K562 (cell line): Measurements from ENCODE around the gene CTNS. TPM values are rescaled to one million over a fixed set of nuclear protein-coding genes. Genes with fewer than 3 reads are reported as not detected.

Source experiments
- ATAC-seq: fragments of 200-7000 bp; cut with Tn5 transposase; 3 replicates; pipeline ENCODE4 v1.9.1; 2020; ENCODE audit warnings: moderate library complexity
- BruUV-seq: library from RNA; stranded (reverse); fragments of 400-500 nt; replicated peaks from 2 replicates; lab custom pipeline; 2021; lab: Mats Ljungman, UMichigan
- CTCF ChIA-PET: fragments of 300-600 bp; formaldehyde crosslinking; extraction: SDS; loops from one replicate; lab custom pipeline; 2021; ENCODE audit warnings: low intra/inter-chr PET ratio; lab: Yijun Ruan, JAX
- POLR2A ChIA-PET: fragments of 300-600, 350-650 bp; sonication (Branson Sonifier 250); formaldehyde crosslinking; extraction: SDS; loops from one replicate; lab custom pipeline; 2021; ENCODE audit warnings: antibody characterized with exemption, inconsistent platforms; lab: Yijun Ruan, JAX
- DNase-seq, 4 experiments: peaks; one replicate each; pipeline versions ENCODE4 v3.0.0 to v3.0.0-alpha.2; 2011 to 2018; ENCODE audit warnings: low spot score in 3 of 4, mixed read lengths in 3 of 4; ENCODE audit errors: extremely low read depth in 1 of 4
- FAIRE-seq: peaks from 2 replicates; lab custom pipeline; 2011; peaks lifted over from hg19 to GRCh38; lab: Jason Lieb, UNC
- H2AFZ ChIP-seq: 2 replicates; pipeline ENCODE4 v1.6.0; 2011; ENCODE audit warnings: low read depth, low read length, control low read depth, inconsistent platforms
- H3K27ac ChIP-seq: fragments of 200-600 bp; 3 replicates; pipeline ENCODE4 v1.8.0; 2011; ENCODE audit warnings: low read depth, mild to moderate bottlenecking, control low read depth, inconsistent platforms, low read length, moderate library complexity, mixed read lengths; ENCODE audit errors: extremely low read depth
- H3K27me3 ChIP-seq, 2 experiments: fragments of 300-600 bp in 1 of 2; 2 replicates in 1 of 2; 3 replicates in 1 of 2; pipeline versions ENCODE4 v1.6.0 to v1.8.0; 2011; ENCODE audit warnings: inconsistent platforms in 2 of 2, low read length in 2 of 2, mild to moderate bottlenecking in 1 of 2, mixed read lengths in 1 of 2, moderate library complexity in 1 of 2; ENCODE audit not compliant: control insufficient read depth in 2 of 2, insufficient read depth in 2 of 2
- H3K36me3 ChIP-seq: fragments of 300-600 bp; 3 replicates; pipeline ENCODE4 v1.8.0; 2011; ENCODE audit warnings: mild to moderate bottlenecking, low read length, inconsistent platforms; ENCODE audit not compliant: control insufficient read depth, insufficient read depth
- H3K4me1 ChIP-seq, 2 experiments: fragments of 200-600 bp in 1 of 2; replicated peaks in 1 of 2; 2 replicates in 1 of 2; 3 replicates in 1 of 2; pipeline versions ENCODE4 v1.5.1 to v1.8.0; 2011; ENCODE audit warnings: inconsistent platforms in 2 of 2, low read length in 2 of 2, mild to moderate bottlenecking in 1 of 2, mixed read lengths in 1 of 2, moderate library complexity in 1 of 2; ENCODE audit not compliant: control insufficient read depth in 2 of 2, insufficient read depth in 2 of 2
- H3K4me2 ChIP-seq: 2 replicates; pipeline ENCODE4 v1.6.1; 2011; ENCODE audit warnings: low read length, control low read depth, inconsistent platforms, mixed read lengths; ENCODE audit not compliant: insufficient read depth
- H3K4me3 ChIP-seq: fragments of 200-600 bp; sonication (generic), shearing (Covaris generic); 2 replicates; pipeline ENCODE4 v1.5.1; 2016; ENCODE audit warnings: control low read depth, inconsistent platforms
- H3K79me2 ChIP-seq: fragments of 200-600 bp; 3 replicates; pipeline ENCODE4 v1.8.0; 2011; ENCODE audit warnings: low read length, inconsistent platforms; ENCODE audit not compliant: control insufficient read depth, insufficient read depth
- H3K9ac ChIP-seq, 2 experiments: 2 replicates each; pipeline versions ENCODE4 v1.6.0 to v1.6.1; 2011; ENCODE audit warnings: low read depth in 2 of 2, low read length in 2 of 2, control low read depth in 1 of 2, inconsistent platforms in 1 of 2, mild to moderate bottlenecking in 1 of 2, mixed read lengths in 1 of 2; ENCODE audit not compliant: insufficient read depth in 1 of 2
- H3K9me1 ChIP-seq: one replicate; pipeline ENCODE4 v1.6.0; 2011; ENCODE audit warnings: inconsistent platforms, mild to moderate bottlenecking, low read length, moderate library complexity; ENCODE audit not compliant: control insufficient read depth, insufficient read depth
- H3K9me3 ChIP-seq: replicated peaks from 2 replicates; pipeline ENCODE4 v1.5.1; 2011; ENCODE audit warnings: low read depth, low read length, inconsistent platforms; ENCODE audit not compliant: control insufficient read depth, insufficient read depth
- H4K20me1 ChIP-seq: replicated peaks from 2 replicates; pipeline ENCODE4 v1.6.1; 2011; ENCODE audit warnings: low read length, inconsistent platforms, mixed read lengths; ENCODE audit not compliant: control insufficient read depth, insufficient read depth
- AFF1 ChIP-seq, 2 experiments: fragments of 450-650 bp; IDR thresholded peaks; 2 replicates each; pipeline ENCODE4 v1.6.1; 2018; ENCODE audit warnings: mild to moderate bottlenecking in 2 of 2, low read depth in 1 of 2; ENCODE audit not compliant: partially characterized antibody in 2 of 2
- BACH1 ChIP-seq: fragments of 200-800 bp; sonication (Bioruptor generic); IDR thresholded peaks from 2 replicates; pipeline ENCODE4 v1.6.1; 2016; ENCODE audit warnings: missing genetic modification characterization, missing compliant biosample characterization
- CBFB ChIP-seq: sonication (generic); formaldehyde crosslinking; IDR thresholded peaks from 2 replicates; pipeline ENCODE4 v1.4.0; 2020; ENCODE audit warnings: mild to moderate bottlenecking, missing genetic modification reagents
- LCOR ChIP-seq: sonication (generic); formaldehyde crosslinking; IDR thresholded peaks from 2 replicates; pipeline ENCODE4 v1.8.0; 2022; ENCODE audit warnings: mild to moderate bottlenecking, missing genetic modification reagents
- NR2C1 ChIP-seq, 2 experiments: fragments of 450-650 bp; IDR thresholded peaks; 2 replicates each; pipeline ENCODE4 v1.6.1; 2017; ENCODE audit warnings: mild to moderate bottlenecking in 2 of 2, antibody characterized with exemption in 1 of 2, inconsistent platforms in 1 of 2, missing compliant biosample characterization in 1 of 2, missing genetic modification characterization in 1 of 2
- TRIM24 ChIP-seq, 2 experiments: fragments of 450-650 bp; IDR thresholded peaks; 2 replicates each; pipeline ENCODE4 v1.6.1; 2016
- ZBTB33 ChIP-seq: sonication (generic); formaldehyde crosslinking; IDR thresholded peaks from 2 replicates; pipeline ENCODE4 v1.8.1; 2023; ENCODE audit warnings: mild to moderate bottlenecking, missing genetic modification reagents
- ZBTB8A ChIP-seq: fragments of 450-650 bp; IDR thresholded peaks from 2 replicates; pipeline ENCODE4 v1.6.1; 2018; ENCODE audit warnings: mild to moderate bottlenecking, moderate library complexity; ENCODE audit not compliant: partially characterized antibody
- ZFX ChIP-seq: sonication (generic); formaldehyde crosslinking; IDR thresholded peaks from 2 replicates; pipeline ENCODE4 v1.8.0; 2022; ENCODE audit warnings: mild to moderate bottlenecking, missing genetic modification reagents, moderate library complexity
- ZMIZ1 ChIP-seq, 2 experiments: fragments of 150-350 bp in 1 of 2; IDR thresholded peaks; 2 replicates each; pipeline ENCODE4 v1.6.1; 2012 to 2016; ENCODE audit warnings: low read depth in 2 of 2, low read length in 2 of 2, mild to moderate bottlenecking in 1 of 2, moderate library complexity in 1 of 2
- ZNF561 ChIP-seq: fragments of 450-650 bp; formaldehyde crosslinking; conservative IDR thresholded peaks from 2 replicates; pipeline ENCODE4 v1.4.0; 2020; ENCODE audit warnings: mild to moderate bottlenecking, moderate library complexity
- WGBS: fragments of 100-300 bp; shearing (Covaris generic); methylation state at CpG from one replicate; pipeline ENCODE4 v1.1.6; 2016; ENCODE audit warnings: low coverage, mixed read lengths; ENCODE audit not compliant: insufficient coverage; ENCODE audit errors: missing lambda C conversion rate; 5-methylcytosine and 5-hydroxymethylcytosine counted together
- in situ Hi-C: fragments of 300-500 bp; cut with MboI; formaldehyde crosslinking; loops from 4 replicates; pipeline ENCODE4 v1.15.0; 2018; ENCODE audit warnings: inconsistent platforms, mixed read lengths
- intact Hi-C: fragments of 100-400 bp; cut with micrococcal nuclease; formaldehyde crosslinking; loops from 2 replicates; pipeline ENCODE4 v1.14.2; 2022
- polyA plus RNA-seq, 8 experiments: library from polyadenylated mRNA; depleted of rRNA in 4 of 8; stranded (reverse) in 5 of 8; unstranded in 3 of 8; fragments of >200 nt; fragmentation: Nextera tagmentation in 2 of 8; fragmentation: Illumina TruSeq in 1 of 8; extraction: Ambion mirVana in 2 of 8; extraction: Trizol in 1 of 8; gene quantifications; 2 replicates each; pipeline versions ENCODE4 v1.2.1 to v1.2.3, GENCODE V29; 2011 to 2014; ENCODE audit warnings: inconsistent platforms in 1 of 8, missing spikeins in 1 of 8
- total RNA-seq, 7 experiments: library from RNA; depleted of rRNA in 6 of 7; stranded (reverse); fragments of >200 nt in 6 of 7; fragmentation: Illumina TruSeq in 2 of 7; extraction: Trizol in 2 of 7; gene quantifications; 2 replicates each; pipeline versions ENCODE4 v1.2.1 to v1.2.3, GENCODE V29; 2011 to 2021; ENCODE audit warnings: low replicate concordance in 1 of 7

The CTNS gene
- total and polyA plus RNA-seq, 9 of the 15 experiments (the other 6 are each of a cell fraction or from before 2014, with no cell fraction given), result 0.66 to 8.4 (median 4.9) TPM

GRCh38 chr17:3635474-3636153, 946 bp upstream of the CTNS start:
- peaks cover 20% of the 10 kb centered on the region for H3K79me2 ChIP-seq
- H3K36me3 ChIP-seq, result peaks cover 9% of the 10 kb centered on the region; the same call in 2 of the 3 replicates
- no peaks in the 10 kb centered on the region for H3K27me3 ChIP-seq
- H3K9me3 ChIP-seq, result no peaks in the 10 kb centered on the region
- H3K4me3 ChIP-seq, result peak overlapping the region; percentile 63
- peak overlapping the region; percentile 70 to 92 for H3K9ac ChIP-seq
- 27% methylated on average over 14 of the region's 38 CpGs for WGBS
- CTCF ChIA-PET, result no interaction called here
- TSS peak; percentile 62 for BruUV-seq
- DNase-seq, result peak in 1 of 4 experiments; percentile 15
- no peaks in the 10 kb centered on the region for H4K20me1 ChIP-seq
- POLR2A ChIA-PET, result interaction anchor here (0.5 to 1.0 kb wide), 3 partner anchors 9 to 1959 kb away, joined by 3 to 7 read pairs (median 5); no protein-coding TSS in a partner anchor
- in situ Hi-C loops (no loop called here), intact Hi-C loops (loop anchor here (5.0 kb wide), 1 partner anchor 33 kb away; no protein-coding TSS in a partner anchor)
- peak; percentile 3; the same call in 2 of the 3 replicates for ATAC-seq
- no peaks in the 10 kb centered on the region for H3K9me1 ChIP-seq
- H3K27ac ChIP-seq, result peak overlapping the region; percentile 21
- peak overlapping the region; percentile 75 for H3K4me2 ChIP-seq
- FAIRE-seq, result no peak
- peak overlapping the region; percentile 54 for H2AFZ ChIP-seq
- peaks cover 12 to 25% of the 10 kb centered on the region in 2 experiments for H3K4me1 ChIP-seq
- TF ChIP-seq BACH1 (tag) (no peak), NR2C1 (IDR thresholded peaks at IDR 0.05) (peak; percentile 18; the same call in 1 of the 2 replicates), NR2C1 (tag; IDR thresholded peaks at IDR 0.05) (no peak), ZNF561 (CRISPR knock-in tag) (no peak), LCOR (CRISPR knock-in tag) (no peak), CBFB (CRISPR knock-in tag) (no peak), ZBTB33 (CRISPR knock-in tag) (peak; percentile 95), AFF1 (IDR thresholded peaks at IDR 0.05; ENCODE audit: low read depth in 1 of 2, partially characterized antibody in 2 of 2) (no peak), TRIM24 (IDR thresholded peaks at IDR 0.05) (no peak), ZMIZ1 (IDR thresholded peaks at IDR 0.05; ENCODE audit: low read depth in 2 of 2, low read length in 2 of 2) (no peak), ZBTB8A (no peak), ZFX (CRISPR knock-in tag) (peak; percentile 60)
